Central memory CD4-positive, alpha-beta T cell (primary cell): ENCODE measurements around the gene MXRA7.
"Not testable (repeated sequence)": the region's sequence is repeated elsewhere in the genome, so short reads cannot be mapped to it uniquely, and the experiment has no call there.

Experiments
- DNase-seq: peaks from one replicate; pipeline ENCODE4 v3.0.0; 2022

MXRA7 gene

DNA sequence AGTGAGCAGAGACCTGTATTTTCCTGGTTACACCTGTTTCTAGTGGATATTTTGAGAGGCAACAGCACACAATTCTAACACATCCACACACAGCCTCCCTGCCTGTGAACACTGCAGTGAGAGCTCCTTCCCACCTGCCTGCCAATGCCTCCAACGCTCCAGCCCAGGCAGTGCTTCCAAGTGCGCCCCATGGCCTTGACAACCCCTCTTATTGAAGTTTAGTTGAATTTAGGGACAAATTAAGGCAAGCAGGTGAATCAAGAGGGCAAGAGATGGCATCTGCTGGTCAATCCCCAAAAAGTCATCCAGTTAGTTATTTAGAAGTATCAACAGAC, 4.7 kb upstream of the MXRA7 start:
- DNase-seq, result no peak

DNA sequence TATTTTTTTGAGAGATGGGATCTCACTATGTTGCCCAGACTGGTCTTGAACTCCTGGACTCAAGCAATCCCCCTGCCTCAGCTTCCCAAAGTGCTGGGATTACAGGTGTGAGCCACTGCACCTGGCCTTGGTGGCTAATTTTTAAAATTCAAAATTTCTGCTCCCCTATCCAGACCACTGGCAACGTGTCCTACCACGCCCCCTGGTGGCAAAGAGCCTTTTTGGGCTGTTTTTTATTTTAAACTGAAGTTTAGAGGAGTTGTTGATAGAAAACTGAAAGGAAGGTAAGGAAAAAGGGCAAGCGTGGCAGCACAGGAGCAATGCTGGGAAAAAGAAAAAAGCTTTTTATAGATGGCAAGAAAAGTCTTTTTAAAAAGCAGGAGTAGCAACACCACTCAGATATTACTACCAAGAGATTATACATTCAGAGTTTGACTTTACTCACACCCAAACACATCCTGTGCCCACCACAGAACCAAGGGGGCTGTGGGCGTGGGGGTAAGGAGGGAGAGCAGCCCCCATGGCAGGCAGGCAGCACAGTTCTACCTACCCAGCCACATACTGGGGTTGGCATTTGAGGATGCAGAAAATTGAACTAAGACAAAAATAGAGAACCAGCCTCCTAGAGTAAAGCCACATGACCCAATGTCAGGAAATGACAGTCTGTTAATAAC, 4.2 kb upstream of the MXRA7 start:
- peak; percentile 60 for DNase-seq

DNA sequence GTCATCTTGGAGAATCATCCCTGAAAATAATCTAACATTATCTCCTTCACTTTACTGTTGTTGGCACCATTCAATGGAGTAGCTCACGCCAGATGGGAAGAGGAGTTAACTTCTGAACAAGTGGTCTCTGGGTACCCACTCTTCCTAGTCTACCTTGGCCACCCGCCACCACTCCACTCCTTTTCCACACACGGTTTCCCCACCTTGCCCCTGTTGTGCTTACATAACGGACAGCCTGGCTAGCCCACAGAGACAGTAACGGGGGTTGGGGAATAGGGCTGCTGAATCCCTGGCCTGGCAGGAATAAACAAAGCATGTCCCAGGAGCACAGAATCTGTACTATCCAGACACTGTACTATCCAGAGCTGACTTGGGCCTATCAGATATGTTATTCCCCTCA, 3.6 kb upstream of the MXRA7 start:
- DNase-seq, result no peak

DNA sequence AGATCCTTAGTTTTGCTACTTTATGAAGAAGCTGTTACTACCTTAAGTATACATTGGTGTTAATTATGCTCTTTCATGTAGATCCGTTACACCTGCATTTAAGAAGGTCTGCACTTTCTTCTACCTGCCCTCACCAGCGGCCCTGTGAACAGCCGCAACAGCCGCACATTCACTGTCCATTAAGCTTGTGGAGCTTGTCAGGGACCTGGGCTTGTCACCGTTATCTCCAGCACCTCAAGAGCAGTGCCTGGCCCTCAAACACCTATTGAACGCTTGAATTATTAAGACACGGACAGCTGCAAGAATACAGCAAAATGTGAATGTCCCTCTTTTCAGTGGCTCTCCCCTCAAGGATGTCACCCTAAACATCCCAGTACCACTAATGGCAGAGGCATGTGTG, 3.0 kb upstream of the MXRA7 start:
- DNase-seq, result no peak

DNA sequence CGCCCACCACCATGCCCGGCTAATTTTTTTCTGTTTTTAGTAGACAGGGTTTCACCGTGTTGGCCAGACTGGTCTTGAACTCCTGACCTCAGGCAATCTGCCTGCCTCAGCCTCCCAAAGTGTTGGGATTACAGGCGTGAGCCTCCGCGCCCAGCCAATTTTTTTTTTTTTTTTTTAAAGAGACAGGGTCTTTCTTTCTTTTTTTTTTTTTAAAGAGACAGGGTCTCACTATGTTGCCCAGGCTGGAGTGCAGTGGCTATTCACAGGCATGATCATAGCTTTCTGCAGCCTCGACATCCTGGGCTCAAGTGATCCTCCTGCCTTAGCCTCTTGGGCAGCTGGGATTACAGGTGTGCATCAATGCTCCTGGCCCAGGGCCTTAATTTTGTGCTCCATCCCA, 1.6 kb upstream of the MXRA7 start:
- DNase-seq, result not testable (repeated sequence)

DNA sequence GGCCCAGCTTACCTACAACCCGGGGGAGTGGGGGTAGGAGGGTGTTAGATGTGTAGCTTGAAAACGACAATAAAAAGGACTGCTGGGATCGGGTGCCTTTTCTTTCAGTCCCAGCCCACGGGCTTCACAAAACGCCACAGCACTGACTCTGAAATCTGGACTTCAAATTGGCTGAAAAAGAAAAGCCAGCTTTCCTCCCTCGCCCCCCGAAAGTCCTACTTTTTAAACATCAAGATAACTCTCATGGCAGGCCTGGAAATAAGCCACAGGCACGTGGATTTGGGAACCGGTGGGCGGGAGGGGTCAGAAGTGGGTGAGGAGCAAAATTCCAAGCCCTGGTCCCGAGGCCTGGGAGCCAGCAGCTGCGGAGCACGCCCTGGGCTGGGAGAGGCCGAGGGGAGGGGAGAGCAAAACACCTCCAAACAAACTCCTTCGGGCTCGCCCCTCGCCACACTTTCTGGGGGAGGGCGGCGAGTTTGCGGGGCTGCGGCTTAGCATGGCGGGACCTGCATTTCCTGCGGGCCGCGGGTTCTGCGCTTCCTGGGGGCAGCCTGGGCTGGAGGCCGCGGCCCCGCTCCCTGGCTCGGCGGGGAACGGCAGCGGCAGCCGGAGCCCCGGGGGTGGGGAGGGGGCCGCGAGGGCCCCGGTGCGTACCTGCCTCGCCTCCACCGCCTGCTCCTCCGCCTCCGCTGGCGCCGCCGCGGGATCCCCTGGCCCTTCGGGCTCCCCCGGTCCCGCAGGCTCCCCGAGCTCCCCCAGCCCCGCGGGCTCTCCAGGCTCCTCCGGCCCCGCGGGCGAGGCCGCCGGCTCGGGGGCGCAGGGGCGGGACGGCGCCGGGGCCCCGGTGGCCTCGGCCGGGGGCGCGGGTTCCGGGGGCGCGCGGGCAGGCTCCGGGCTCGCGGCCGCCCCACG, 558 bp downstream of the MXRA7 start:
- not testable (repeated sequence) for DNase-seq

DNA sequence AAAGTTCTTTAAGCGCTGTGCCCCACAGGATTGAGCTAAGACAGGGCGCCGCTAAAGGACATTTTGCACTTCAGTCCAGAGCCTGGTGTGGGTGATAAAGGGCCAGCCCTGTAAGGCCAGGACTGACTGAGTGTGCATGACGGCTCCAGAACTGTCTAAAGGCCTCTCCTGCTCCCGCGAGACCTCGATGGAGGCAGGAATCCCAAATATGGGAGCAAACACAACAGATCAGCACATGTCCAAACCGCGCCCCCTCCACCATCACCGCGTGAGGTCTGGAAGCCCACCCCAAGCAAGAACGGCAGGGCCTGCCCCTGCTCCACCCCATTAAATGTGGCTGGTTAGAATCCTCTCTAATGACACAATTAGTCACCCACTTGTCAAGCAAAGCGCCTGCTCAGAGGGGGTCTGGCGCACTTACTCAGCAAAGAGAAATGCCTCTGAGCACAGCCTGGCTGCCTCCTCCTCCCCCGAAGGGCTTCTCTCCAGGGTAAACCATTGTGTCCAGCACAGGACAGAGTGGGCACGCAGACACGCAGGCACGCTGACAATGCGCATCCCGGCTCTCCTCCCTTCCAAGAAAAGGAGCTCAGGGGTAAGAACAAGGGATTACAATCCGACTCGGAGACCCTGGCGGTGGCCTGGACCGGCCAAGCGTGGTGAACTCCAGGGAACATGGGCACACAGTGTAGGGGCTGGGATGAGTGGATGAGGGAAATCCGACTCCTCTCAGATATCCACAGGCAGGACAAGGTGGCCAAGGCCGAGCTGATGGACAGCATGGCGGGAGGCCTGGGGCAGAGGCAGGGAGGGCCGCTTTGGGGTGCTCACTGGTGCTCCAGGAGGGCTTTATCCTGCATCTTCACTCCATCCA, 1.5 kb downstream of the MXRA7 start:
- no peak for DNase-seq

DNA sequence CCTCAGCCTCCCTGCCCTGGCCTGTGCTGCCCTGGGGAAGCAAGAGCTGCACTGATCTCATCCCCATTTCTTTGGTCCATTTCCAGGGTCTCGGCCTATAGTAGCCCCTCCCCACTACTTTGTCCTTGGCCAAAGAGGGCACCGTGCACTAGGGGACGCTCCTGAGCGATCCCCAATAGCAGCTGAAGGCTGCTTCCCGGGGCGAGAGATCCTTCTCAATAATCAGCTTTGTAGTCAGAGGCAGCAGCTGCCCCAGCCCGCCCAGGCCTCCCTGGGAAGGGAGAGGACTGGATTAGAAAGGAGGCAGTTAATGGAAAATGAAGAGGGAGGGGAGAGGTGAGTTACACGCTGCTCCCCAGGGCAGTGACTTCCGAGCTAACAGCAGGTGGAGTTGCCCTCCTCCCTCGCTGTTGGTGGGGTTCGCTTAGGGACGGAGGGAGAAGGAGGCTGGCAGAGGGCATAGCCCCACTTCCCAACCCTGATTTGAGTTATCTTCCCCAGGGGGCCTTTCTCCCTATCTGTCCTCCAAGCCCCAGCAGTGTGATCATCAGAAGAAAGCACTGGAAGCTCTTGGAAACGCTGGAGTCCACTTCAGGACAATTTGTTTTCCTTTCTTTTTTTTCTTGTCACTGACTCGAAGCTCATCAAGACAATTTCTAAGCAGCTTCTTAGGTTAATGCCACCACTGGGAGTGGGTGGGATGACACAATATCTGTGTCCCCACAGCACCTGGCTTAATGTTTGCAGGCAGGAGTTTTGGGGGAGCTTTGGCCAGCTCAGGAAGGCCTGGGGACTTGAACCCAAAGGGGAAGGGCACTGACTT, 2.6 kb downstream of the MXRA7 start:
- DNase-seq, result no peak

DNA sequence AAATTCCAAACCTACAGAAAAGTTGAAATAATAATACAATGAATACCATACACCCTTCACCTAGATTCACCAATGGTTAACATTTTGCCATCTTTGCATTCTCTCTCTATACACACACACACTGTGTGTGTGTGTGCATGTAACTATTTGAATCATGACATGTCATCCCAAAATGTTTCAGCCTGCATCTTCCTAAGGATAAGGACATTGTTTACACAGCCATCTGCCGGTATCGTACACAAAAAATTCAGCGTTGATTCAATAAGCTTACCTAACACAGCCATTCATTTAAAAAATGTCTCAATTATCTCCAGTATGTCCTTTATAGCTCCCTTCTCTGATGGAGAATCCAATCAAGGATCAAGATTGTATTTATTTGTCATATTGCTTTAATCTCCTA, 3.9 kb downstream of the MXRA7 start:
- no peak for DNase-seq

DNA sequence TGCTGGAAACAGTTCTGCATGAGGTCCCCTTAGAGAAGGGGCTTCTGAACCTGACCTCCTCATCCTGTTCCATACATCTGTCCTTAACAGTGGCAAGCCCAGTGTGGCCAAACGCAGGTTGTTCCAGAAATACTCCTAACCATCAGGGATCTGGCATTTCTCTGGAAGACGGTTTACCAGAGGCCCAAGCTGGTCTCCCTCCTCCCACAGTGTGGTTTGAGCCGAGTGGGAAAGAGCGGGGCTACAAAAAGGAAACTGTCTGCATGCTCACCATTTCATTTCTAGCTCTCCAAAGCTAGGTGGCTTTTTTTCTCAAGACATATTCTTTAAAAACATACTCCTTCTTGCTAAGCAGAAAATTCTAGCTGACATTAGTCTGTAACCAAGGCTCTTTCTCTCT, 6.0 kb downstream of the MXRA7 start:
- no peak for DNase-seq

DNA sequence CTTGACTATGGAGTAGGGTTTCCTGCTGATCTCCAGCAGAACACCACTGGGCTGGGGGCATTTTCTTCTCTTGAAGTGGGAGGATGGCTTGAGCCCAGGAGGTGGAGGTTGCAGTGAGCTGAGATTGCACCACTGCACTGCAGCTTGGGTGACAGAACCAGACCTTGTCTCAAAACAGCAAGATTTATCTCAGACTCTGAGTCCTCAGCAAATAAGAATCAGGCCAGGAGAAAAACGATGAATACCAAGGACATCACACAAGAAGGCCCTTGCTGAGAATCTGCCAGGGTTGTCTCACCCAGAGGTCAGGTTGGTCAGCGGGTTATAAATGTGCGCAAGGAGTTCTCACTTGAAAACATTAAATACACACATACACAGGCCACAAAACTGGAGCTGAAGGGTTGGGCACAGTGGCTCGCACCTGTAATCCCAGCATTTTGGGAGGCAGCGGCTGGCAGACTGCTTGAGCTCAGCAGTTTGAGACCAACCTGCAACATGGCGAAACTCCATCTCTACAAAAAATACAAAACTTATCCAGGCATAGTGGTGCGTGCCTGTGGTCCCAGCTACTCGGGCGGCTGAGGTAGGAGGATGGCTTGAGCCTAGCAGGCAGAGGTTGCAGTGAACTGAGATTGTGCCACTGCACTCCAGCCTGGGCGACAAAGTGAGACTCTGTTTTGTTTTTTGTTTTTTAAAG, 7.7 kb downstream of the MXRA7 start:
- DNase-seq, result no peak

DNA sequence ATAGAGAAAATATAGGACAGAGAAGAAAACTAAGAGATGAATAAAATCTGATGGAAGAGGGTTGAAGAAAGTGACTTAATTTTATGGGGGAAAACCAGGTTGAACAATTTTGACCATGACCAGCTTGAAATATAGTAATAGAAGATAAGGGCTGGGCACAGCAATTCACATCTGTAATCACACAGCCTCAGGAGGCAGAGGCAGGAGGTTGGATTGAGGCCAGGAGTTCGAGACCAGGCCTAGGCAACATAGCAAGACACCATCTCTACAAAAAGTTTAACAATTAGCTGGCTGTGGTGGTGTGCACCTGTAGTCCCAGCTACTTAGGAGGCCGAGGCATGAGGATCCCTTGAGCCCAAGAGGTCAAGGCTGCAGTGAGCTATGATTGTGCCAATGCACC, 8.7 kb downstream of the MXRA7 start:
- DNase-seq, result no peak

DNA sequence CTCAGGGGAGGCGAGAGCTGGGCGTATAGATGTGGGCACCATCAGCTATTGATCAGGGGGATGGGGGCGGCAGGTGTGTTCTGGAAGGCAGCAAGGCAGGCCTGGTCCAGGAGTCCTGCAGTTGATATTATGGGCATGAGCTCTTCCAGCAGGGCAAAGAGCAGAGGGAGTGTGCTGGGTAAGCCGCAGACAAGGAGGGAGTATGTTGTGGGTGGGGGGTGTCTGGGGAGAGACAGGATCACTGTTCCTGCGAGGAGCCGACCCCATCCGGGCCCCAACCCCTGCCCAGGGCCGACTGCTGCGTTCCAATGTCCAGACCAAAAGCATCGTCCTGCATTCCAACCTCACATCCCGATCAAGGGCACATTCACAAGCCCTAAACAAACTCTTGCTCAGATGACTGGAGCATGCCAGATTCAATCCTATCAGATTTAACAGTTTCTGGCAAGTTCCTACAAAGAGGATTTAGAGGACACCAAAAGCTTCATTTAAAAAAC, 9.2 kb downstream of the MXRA7 start:
- DNase-seq, result no peak

DNA sequence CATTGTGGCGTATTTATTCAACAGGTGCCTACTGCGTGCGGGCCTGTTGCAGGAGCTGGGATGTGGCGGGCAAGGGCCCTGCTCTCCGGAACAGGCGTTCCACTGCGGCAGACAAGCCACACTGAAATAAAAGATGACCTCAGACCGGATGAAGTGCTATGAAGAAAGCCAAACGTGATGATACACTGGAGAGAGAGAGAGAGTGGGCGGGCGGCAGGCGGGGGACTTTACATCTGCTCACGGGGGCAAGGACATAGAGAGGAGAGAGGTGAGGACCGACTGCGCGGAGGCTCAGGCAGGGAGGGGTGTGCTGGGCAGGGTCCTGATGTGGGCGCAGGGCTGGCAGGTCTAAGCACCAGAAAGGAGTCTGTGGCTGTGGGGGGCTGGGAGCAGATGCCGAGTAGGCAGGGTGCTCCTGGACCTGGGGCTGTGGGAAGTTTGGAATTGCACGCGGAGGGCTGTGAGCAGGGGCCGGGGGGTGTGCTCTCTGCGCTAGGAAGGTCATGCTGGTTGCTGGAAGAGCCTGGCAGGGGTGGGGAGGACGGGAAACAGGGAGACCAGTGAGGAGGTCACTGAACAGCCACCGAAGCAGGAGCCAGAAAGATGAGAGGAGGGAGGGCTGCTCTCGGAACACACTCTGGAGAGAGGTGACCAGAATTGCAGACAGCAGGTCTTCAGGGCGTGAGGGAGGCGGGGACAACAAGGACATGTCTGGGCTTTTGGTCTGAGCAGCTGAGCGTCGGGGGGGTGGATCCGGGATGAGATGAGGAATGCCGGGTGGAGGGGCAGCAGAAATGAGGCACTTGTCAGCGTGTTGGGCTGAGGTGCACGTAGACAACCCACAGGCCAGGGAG, 9.9 kb downstream of the MXRA7 start:
- no peak for DNase-seq

DNA sequence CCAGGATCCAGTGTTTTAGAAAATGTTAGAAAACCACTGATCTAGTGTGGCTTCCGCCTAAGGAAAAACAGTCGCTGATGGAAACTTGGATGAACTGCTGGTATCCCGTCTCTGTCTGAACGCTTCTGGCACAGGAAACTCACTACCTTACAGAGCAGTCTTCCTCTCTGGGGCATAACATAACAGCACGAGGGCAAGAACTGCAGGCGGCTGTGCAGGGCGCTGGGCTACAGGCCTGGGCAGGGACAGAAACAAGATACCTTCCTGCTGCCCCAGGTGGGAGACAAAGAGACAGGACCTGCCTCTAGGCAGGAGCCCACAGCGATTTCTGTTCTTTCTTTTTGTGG, 10.5 kb downstream of the MXRA7 start:
- DNase-seq, result no peak

DNA sequence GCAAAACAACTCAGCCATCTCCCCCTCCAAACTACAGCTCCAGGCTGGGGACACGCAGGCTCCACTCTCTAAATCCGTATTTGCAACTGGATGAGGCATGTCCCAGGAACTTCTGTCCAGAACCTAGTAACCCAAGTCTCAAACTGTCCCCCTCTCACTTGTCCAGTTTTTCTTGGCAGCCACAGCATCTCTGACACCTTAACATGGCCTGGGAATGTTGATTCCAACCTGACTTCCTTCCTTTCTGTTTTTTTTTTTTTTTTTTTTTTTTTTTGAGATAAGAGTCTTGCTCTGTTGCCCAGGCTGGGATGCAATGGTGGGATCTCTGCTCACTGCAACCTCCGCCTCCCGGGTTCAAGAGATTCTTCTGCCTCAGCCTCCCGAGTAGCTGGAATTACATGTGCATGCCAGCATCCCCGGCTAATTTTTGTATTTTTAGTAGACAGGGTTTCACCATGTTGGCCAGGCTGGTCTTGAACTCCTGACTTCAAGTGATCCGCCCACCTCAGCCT, 12.2 kb downstream of the MXRA7 start:
- DNase-seq, result not testable (repeated sequence)

DNA sequence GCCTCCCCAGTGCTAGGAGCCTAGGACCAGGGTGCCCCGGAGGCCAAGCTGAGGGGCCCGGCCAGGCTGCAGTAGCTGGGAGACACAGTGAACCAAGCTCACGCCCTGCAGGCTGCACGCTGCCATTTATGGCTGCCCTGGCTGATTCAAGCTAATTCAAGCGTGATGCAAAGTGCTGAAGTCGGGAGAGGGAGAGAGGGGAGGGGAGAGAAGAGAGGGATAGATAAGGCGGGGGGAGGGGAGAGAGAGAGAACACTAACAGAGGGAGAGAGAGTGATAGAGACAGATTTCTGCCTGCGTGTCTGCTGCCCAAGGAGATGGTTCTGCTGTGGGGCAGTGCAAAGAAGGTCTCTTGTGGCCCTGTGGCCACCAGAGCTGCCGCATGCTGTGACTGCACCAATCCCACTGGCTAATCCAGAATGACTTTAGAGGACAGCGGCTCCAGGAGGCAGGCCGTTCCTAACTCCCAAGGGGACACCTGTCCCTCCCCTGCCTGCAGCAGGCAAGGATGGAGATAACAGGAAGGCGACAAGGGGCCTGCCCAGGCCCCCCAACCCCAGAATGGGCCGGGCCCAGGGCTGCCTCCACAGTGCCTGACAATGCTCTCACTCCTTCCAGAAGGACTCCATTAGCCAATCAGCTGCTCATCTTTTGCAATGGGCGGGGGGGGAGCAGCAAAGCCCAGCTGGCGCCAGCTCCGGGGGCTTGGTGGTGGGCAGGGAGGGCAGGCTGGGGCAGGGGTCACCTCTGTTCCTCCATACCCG, 12.9 kb downstream of the MXRA7 start:
- no peak for DNase-seq

DNA sequence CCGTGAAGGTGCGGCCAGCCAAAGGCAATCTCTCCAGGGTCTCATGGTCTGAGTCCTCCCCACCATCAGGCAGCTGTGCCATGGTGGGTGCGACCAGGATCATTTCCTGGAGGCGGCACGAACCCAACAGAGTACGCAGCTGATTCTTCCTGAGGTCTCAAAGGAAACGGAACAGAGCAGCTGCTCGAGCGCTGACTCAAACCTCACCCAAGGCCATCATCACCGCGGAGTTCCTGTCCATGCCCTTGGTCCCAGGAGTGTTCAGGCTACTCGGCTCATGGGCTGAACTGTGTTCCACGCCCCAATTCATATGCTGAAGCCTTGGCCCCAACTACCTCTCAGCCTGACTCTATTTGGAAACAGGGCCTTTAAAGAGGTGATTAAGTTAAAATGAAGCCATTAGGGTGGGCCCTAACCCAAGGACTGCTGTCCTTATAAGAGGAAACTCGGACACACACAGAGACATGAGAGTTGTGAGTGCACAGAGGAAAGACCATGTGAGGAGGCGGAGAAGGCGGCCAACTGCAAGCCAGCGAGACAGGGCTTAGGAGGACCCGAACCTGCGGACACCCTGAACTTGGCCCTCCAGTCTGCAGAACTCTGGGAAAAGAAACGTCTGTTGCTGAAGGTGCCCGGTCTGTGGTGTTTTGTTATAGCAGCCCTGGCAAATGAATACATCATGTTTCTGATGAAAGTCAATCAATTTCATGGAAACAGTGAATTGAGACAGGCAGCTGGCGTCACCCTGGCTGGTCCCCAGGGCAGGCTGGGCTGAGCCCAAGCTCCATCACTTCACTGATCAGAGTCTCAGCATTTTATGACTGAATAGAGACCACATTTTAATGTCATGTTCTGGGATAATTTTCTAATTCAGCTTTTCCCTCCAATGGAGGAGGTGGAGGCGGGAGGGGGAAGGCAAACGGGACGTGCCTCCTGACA, 13.7 kb downstream of the MXRA7 start:
- DNase-seq, result no peak
